Neutrophil (primary cell): Measurements from ENCODE around the gene ZMYM4.

Source experiments
- H3K27ac ChIP-seq: fragments of 200-600 bp; sonication (generic); 2 replicates; pipeline ENCODE4 v1.5.1; 2016; ENCODE audit warnings: mild to moderate bottlenecking, moderate library complexity
- H3K27me3 ChIP-seq: fragments of 200-600 bp; sonication (generic); 2 replicates; pipeline ENCODE4 v1.6.0; 2016; ENCODE audit warnings: mild to moderate bottlenecking
- H3K36me3 ChIP-seq: fragments of 200-600 bp; sonication (generic); 2 replicates; pipeline ENCODE4 v1.5.1; 2017
- H3K4me1 ChIP-seq, 2 experiments: fragments of 200-600 bp in 1 of 2; sonication (generic) in 1 of 2; 1 replicate in 1 of 2; 2 replicates in 1 of 2; pipeline versions ENCODE4 v1.5.1 to v1.6.1; 2013 to 2016; ENCODE audit warnings: low read depth in 1 of 2, low read length in 1 of 2, mild to moderate bottlenecking in 1 of 2, moderate library complexity in 1 of 2; ENCODE audit not compliant: control insufficient read depth in 1 of 2, insufficient read depth in 1 of 2
- H3K4me3 ChIP-seq, 2 experiments: fragments of 200-600 bp in 1 of 2; sonication (generic) in 1 of 2; 1 replicate in 1 of 2; 2 replicates in 1 of 2; pipeline ENCODE4 v1.5.1; 2013 to 2016; ENCODE audit warnings: low read depth in 1 of 2, low read length in 1 of 2, mild to moderate bottlenecking in 1 of 2, moderate library complexity in 1 of 2
- H3K9me3 ChIP-seq: fragments of 200-600 bp; sonication (generic); 2 replicates; pipeline ENCODE4 v1.5.1; 2016
- TF ChIP-seq, protein P1 (sequence below): fragments of 200-600 bp; sonication (generic); IDR thresholded peaks from 2 replicates; pipeline ENCODE4 v1.5.1; 2016; ENCODE audit warnings: antibody characterized with exemption

Gene ZMYM4

DNA sequence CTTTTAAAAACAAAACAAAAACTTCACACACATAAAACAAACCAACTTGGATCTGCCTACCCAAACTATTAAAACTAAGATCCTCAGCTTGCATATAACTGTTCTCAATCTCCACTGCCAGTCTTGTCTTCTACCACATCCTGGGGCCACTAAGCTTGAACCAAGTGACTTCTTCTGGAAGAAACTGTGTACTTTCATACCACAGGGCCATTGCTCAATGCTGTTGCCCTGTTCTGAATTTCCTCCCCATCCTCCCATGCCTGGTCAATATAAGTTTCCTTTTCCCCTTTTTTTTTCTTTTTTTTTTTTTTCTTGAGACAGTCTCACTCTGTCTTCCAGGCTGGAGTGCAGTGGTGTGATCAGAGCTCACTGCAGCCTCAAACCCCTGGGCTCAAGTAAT is 178.8 kb downstream of the ZMYM4 start:
- peak overlapping the region; percentile 86 for H3K27ac ChIP-seq
- H3K36me3 ChIP-seq, result peaks cover 11% of the 10 kb centered on the region
- H3K4me1 ChIP-seq, result peaks cover 98 to 99% of the 10 kb centered on the region in 2 experiments
- H3K4me3 ChIP-seq, result peak overlapping the region; percentile 50 to 68
- TF ChIP-seq, protein P1, sequence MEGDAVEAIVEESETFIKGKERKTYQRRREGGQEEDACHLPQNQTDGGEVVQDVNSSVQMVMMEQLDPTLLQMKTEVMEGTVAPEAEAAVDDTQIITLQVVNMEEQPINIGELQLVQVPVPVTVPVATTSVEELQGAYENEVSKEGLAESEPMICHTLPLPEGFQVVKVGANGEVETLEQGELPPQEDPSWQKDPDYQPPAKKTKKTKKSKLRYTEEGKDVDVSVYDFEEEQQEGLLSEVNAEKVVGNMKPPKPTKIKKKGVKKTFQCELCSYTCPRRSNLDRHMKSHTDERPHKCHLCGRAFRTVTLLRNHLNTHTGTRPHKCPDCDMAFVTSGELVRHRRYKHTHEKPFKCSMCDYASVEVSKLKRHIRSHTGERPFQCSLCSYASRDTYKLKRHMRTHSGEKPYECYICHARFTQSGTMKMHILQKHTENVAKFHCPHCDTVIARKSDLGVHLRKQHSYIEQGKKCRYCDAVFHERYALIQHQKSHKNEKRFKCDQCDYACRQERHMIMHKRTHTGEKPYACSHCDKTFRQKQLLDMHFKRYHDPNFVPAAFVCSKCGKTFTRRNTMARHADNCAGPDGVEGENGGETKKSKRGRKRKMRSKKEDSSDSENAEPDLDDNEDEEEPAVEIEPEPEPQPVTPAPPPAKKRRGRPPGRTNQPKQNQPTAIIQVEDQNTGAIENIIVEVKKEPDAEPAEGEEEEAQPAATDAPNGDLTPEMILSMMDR, result no peak
- no peaks in the 10 kb centered on the region for H3K9me3 ChIP-seq
- H3K27me3 ChIP-seq, result no peaks in the 10 kb centered on the region

DNA sequence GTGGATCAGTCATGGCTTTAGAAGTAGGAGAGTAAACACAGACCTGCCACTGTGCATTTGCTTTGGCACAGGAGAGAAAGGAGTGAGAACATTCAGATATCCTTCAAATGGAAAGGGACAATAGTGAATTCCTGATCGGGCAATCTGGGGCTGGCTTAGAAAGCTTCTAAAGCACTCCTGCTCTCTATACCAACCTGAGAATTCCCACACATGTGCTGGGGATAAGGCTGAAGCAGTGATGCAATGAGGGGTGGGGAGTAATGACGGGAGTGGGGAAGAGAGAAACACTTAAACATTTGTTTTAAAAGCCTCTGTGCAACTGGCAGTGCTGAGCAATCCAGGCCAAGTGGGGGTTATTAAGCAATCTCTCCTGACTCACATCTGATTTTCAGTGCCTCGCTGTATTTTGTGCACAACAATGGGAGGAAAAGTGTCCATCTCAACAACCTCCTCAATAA is 179.9 kb downstream of the ZMYM4 start:
- Histone ChIP-seq H3K27me3 (no peaks in the 10 kb centered on the region), H3K9me3 (no peaks in the 10 kb centered on the region), H3K36me3 (peaks cover under 1% of the 10 kb centered on the region), H3K4me3 (peak overlapping the region; percentile 50 to 68), H3K4me1 (peaks cover 99% of the 10 kb centered on the region in 2 experiments), H3K27ac (peak overlapping the region; percentile 86)
- TF ChIP-seq, protein P1, result no peak

DNA sequence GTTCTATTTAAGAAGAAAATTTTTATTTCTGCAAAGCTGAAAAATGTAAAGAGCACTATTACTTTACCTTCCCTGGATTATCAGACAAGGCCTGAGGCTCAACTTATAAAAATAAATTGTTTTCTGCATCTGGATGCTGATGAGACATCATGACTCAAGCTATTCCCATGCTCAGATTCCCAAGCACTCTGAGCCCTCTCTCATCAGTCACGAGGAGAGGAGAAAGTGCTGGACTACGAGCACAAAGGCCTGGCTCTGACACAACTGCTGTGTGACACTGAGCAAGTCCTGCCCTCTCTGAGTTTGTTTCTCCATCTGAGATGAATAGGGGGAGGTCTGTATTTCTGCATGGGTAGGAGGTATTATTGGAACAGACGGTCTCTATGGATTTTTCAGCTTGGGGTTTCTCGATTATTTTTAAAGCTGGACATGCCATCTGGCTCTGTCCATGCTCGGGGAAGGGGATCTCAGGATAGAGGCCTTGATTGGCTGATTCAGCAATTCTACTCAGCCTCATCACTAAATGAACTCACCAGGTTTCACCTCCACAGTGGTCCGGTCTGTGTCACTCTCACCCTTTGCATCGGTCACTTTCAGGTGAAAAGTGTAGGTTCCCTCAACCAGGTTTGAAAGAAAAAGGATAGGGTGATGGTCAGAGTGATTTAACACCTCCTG is 181.0 kb downstream of the ZMYM4 start:
- Histone ChIP-seq H3K27ac (peak overlapping the region; percentile 86), H3K4me3 (no peak overlapping the region), H3K36me3 (no peaks in the 10 kb centered on the region), H3K4me1 (peaks cover 99 to 100% of the 10 kb centered on the region in 2 experiments), H3K9me3 (no peaks in the 10 kb centered on the region), H3K27me3 (no peaks in the 10 kb centered on the region)
- TF ChIP-seq, protein P1, result no peak

DNA sequence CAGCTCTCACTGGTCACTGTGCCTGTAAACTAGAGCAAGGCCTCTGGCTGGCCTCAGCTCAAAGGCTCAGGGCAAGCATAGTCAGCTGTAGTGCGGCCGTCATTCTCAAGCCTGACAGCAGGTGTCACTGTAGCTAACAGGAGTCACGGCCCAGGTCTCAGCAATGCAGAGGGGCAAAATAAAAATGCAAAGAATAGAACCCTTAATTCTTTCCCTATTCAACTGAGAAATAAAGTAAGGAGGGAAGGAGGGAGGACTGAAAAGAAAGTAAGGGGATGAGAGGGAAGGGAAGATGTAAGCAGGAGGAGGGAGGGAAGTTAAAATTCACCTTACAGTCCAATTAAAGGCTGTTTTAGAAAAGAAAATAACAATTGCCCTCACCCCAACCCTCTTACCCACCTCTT is 182.6 kb downstream of the ZMYM4 start:
- Histone ChIP-seq H3K27ac (peak overlapping the region; percentile 86), H3K27me3 (no peaks in the 10 kb centered on the region), H3K4me1 (peaks cover 91 to 97% of the 10 kb centered on the region in 2 experiments), H3K9me3 (no peaks in the 10 kb centered on the region), H3K4me3 (peak overlapping the region in 1 of 2 experiments; percentile 43), H3K36me3 (no peaks in the 10 kb centered on the region)
- TF ChIP-seq, protein P1, result peak; percentile 82

DNA sequence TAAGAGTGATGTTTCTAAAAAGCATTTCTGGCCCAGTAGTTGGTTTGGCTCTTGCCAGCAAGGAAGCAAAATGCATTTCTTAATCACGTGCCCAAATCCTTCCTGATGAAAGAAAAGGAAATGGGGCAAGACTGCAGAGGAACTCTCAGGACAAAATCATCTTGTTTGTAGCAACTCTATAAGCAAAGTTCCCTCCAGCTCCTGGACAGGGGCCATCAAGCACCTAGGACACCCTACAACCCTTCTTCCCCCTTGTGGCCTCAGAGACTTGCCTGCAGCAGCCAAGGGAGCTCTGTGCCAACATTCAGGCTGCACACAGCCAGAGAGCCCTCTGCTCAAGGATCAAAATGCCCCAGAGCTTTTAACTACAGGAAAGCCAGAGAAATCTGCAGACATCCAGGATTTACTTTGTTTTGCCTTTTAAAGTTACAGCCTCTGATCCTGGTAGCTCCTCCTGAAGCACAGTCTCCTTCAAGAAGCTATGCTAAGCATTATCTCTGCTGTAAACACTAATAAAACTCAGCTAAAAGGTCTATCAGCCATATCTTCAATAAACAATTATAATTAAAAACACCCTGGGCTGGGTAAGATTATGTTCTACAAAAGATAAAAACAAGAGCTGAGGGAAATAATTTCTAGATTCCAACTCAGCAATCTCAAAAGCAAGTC is 183.7 kb downstream of the ZMYM4 start:
- TF ChIP-seq, protein P1, result peak; percentile 13
- Histone ChIP-seq H3K36me3 (no peaks in the 10 kb centered on the region), H3K4me1 (peaks cover 81 to 86% of the 10 kb centered on the region in 2 experiments), H3K27me3 (no peaks in the 10 kb centered on the region), H3K4me3 (peak overlapping the region; percentile 21 to 43), H3K9me3 (no peaks in the 10 kb centered on the region), H3K27ac (peak overlapping the region; percentile 86)
